Neural crest cell (in vitro differentiated cells): Measurements from ENCODE around the gene NELL1. TPM values are rescaled to one million over a fixed set of nuclear protein-coding genes. Genes with fewer than 3 reads are reported as not detected.

Source experiments
- DNase-seq: peaks from one replicate; pipeline ENCODE4 v3.0.0; 2021; ENCODE audit warnings: low read depth, mixed read lengths, low spot score
- H3K27ac Mint-ChIP-seq: one replicate; pipeline ENCODE4 v1.8.0; 2021; ENCODE audit warnings: mild to moderate bottlenecking, mixed read lengths; ENCODE audit not compliant: unreplicated experiment
- H3K27me3 Mint-ChIP-seq: 2 replicates; pipeline ENCODE4 v1.8.0; 2021; ENCODE audit warnings: low read depth, mild to moderate bottlenecking, mixed read lengths
- H3K36me3 Mint-ChIP-seq: 2 replicates; pipeline ENCODE4 v1.8.0; 2021; ENCODE audit warnings: low read depth, mild to moderate bottlenecking, mixed read lengths
- H3K4me1 Mint-ChIP-seq: 2 replicates; pipeline ENCODE4 v1.8.0; 2021; ENCODE audit warnings: mixed read lengths
- H3K4me3 Mint-ChIP-seq: one replicate; pipeline ENCODE4 v1.8.0; 2021; ENCODE audit warnings: mild to moderate bottlenecking, mixed read lengths
- H3K9me3 Mint-ChIP-seq: 2 replicates; pipeline ENCODE4 v1.8.0; 2021; ENCODE audit warnings: mixed read lengths
- total RNA-seq: library from RNA; stranded (reverse); gene quantifications from 2 replicates; pipeline ENCODE4 v1.2.1, GENCODE V29; 2021
- TF ChIP-seq, protein P1 (sequence below): fragments of 200-600 bp; sonication (generic); conservative IDR thresholded peaks from 2 replicates; pipeline ENCODE4 v1.5.0; 2021; ENCODE audit warnings: antibody characterized with exemption, mild to moderate bottlenecking

The NELL1 gene
- total RNA-seq, 1 donor from 2014 or later = 0.51 TPM

DNA sequence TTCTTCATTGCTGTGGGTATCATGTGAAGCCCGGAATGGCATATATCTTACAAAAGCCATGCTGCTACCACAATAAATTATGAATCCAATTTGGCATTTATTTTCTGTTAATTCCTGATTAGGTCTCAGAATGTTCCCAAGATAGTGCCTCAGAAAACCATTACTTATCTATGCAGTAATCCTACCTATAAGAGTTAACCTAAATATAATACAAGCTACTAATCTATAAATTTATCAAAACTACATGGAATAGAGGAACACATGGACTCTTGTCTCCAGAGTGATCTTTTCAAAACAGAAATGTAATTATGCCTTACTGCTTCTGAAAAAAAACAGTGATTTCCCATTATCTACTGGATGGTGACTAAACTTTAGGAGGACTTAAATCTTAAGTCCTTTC is 835.7 kb downstream of the NELL1 start:
- no peak for DNase-seq
- Mint-ChIP-seq H3K36me3 (no peaks in the 10 kb centered on the region), H3K27ac (no peak overlapping the region), H3K27me3 (peaks cover 12% of the 10 kb centered on the region), H3K4me3 (no peak overlapping the region), H3K4me1 (no peaks in the 10 kb centered on the region), H3K9me3 (no peaks in the 10 kb centered on the region)
- TF ChIP-seq, protein P1, sequence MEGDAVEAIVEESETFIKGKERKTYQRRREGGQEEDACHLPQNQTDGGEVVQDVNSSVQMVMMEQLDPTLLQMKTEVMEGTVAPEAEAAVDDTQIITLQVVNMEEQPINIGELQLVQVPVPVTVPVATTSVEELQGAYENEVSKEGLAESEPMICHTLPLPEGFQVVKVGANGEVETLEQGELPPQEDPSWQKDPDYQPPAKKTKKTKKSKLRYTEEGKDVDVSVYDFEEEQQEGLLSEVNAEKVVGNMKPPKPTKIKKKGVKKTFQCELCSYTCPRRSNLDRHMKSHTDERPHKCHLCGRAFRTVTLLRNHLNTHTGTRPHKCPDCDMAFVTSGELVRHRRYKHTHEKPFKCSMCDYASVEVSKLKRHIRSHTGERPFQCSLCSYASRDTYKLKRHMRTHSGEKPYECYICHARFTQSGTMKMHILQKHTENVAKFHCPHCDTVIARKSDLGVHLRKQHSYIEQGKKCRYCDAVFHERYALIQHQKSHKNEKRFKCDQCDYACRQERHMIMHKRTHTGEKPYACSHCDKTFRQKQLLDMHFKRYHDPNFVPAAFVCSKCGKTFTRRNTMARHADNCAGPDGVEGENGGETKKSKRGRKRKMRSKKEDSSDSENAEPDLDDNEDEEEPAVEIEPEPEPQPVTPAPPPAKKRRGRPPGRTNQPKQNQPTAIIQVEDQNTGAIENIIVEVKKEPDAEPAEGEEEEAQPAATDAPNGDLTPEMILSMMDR = no peak

GRCh38 chr11:21511835-21512440 is 842.6 kb downstream of the NELL1 start:
- no peaks in the 10 kb centered on the region for H3K9me3 Mint-ChIP-seq
- no peak overlapping the region for H3K27ac Mint-ChIP-seq

GRCh38 chr11:21514316-21514715 is 844.9 kb downstream of the NELL1 start:
- Mint-ChIP-seq H3K4me1 (no peaks in the 10 kb centered on the region), H3K36me3 (no peaks in the 10 kb centered on the region), H3K9me3 (no peaks in the 10 kb centered on the region), H3K27me3 (peaks cover 2% of the 10 kb centered on the region), H3K27ac (no peak overlapping the region), H3K4me3 (no peak overlapping the region)
- TF ChIP-seq, protein P1 = peak; percentile 51
- no peak for DNase-seq

More at GRCh38 chr11:21511835-21512440, 842.6 kb downstream of the NELL1 start:
- Mint-ChIP-seq H3K4me3 (no peak overlapping the region), H3K4me1 (no peaks in the 10 kb centered on the region), H3K36me3 (no peaks in the 10 kb centered on the region), H3K27me3 (peaks cover 2% of the 10 kb centered on the region)
- TF ChIP-seq, protein P1 = peak; percentile 84
- DNase-seq = peak; percentile 71

DNA sequence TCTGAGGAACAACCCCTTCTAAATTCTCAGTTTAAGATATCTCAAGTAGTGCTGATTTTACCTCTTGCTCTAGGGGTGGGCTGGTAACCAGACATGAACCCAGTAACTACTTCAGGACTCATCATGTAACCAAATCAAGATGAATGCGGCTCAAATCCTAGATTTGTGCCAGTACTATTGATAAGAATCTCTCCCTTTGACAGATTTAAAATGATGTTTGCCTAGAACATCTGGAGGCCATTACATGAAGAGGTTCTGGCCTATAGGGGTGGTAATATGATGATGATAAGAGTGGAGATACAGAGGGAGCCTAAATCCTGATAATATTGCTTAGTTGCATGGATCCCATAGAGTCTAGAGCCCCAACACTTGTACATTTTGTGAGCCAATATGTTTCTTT is 850.9 kb downstream of the NELL1 start:
- Mint-ChIP-seq H3K36me3 (no peaks in the 10 kb centered on the region), H3K9me3 (no peaks in the 10 kb centered on the region), H3K27ac (no peak overlapping the region), H3K27me3 (peaks cover 2% of the 10 kb centered on the region), H3K4me3 (no peak overlapping the region), H3K4me1 (no peaks in the 10 kb centered on the region)
- DNase-seq = no peak
- TF ChIP-seq, protein P1 = no peak

- TF ChIP-seq, protein P1 = no peak
- Mint-ChIP-seq H3K27me3 (no peaks in the 10 kb centered on the region), H3K27ac (no peak overlapping the region), H3K9me3 (no peaks in the 10 kb centered on the region), H3K4me3 (no peak overlapping the region), H3K36me3 (no peaks in the 10 kb centered on the region), H3K4me1 (peaks cover 16% of the 10 kb centered on the region)
- DNase-seq = no peak
Observed at GRCh38 chr11:21529187-21529586, 859.8 kb downstream of the NELL1 start.
